Glutamatergic neuron (in vitro differentiated cells): ENCODE measurements around the gene BCS1L. TPM values are rescaled to one million over a fixed set of nuclear protein-coding genes. Genes with fewer than 3 reads are reported as not detected.

Experiments
- DNase-seq: peaks from one replicate; pipeline ENCODE4 v3.0.0; 2022
- H3K27ac Mint-ChIP-seq: one replicate; pipeline ENCODE4 v1.8.0; 2020; ENCODE audit warnings: mild to moderate bottlenecking, mixed read lengths, inconsistent platforms; ENCODE audit not compliant: unreplicated experiment
- H3K27me3 Mint-ChIP-seq: one replicate; pipeline ENCODE4 v1.8.0; 2020; ENCODE audit warnings: mild to moderate bottlenecking, moderate library complexity, mixed read lengths, inconsistent platforms; ENCODE audit not compliant: unreplicated experiment
- H3K36me3 Mint-ChIP-seq: one replicate; pipeline ENCODE4 v1.8.0; 2020; ENCODE audit warnings: mild to moderate bottlenecking, mixed read lengths, inconsistent platforms; ENCODE audit not compliant: unreplicated experiment
- H3K4me1 Mint-ChIP-seq: one replicate; pipeline ENCODE4 v1.8.0; 2020; ENCODE audit warnings: mild to moderate bottlenecking, low read depth, mixed read lengths, inconsistent platforms; ENCODE audit not compliant: unreplicated experiment
- H3K4me3 Mint-ChIP-seq: one replicate; pipeline ENCODE4 v1.8.0; 2020; ENCODE audit warnings: mild to moderate bottlenecking, mixed read lengths, inconsistent platforms; ENCODE audit not compliant: unreplicated experiment
- H3K9me3 Mint-ChIP-seq: one replicate; pipeline ENCODE4 v1.8.0; 2020; ENCODE audit warnings: mild to moderate bottlenecking, moderate library complexity, mixed read lengths, inconsistent platforms; ENCODE audit not compliant: unreplicated experiment
- CTCF ChIP-seq: fragments of 200-600 bp; sonication (generic); IDR thresholded peaks from one replicate; pipeline ENCODE4 v1.5.0; 2021; ENCODE audit not compliant: partially characterized antibody, unreplicated experiment
- total RNA-seq: library from RNA; stranded (reverse); fragmentation: NEBNext Ultra II Directional; extraction: Animal tissue kit (Norgen Biotek cat#: 25700); gene quantifications from one replicate; pipeline ENCODE4 v1.2.1, GENCODE V29; 2021; ENCODE audit not compliant: unreplicated experiment

The BCS1L gene
- total RNA-seq, 1 donor from 2014 or later, result 59.8 TPM

- Mint-ChIP-seq H3K36me3 (no peaks in the 10 kb centered on the region), H3K4me3 (peak overlapping the region; percentile 100), H3K9me3 (peaks cover 7% of the 10 kb centered on the region), H3K27ac (peak overlapping the region; percentile 83), H3K4me1 (peaks cover 6% of the 10 kb centered on the region), H3K27me3 (peaks cover 11% of the 10 kb centered on the region)
- DNase-seq, result peak; percentile 58
- peak; percentile 58 for TF ChIP-seq CTCF
These were observed 719 bp upstream of the BCS1L start for GRCh38 chr2:218658671-218659257.

- Mint-ChIP-seq H3K36me3 (peaks cover 3% of the 10 kb centered on the region), H3K27me3 (peaks cover 11% of the 10 kb centered on the region), H3K27ac (peak overlapping the region; percentile 83)
These were observed 490 bp downstream of the BCS1L start for GRCh38 chr2:218659988-218660358.

GRCh38 chr2:218662377-218662776 lies 2.9 kb downstream of the BCS1L start:
- no peak overlapping the region for H3K4me3 Mint-ChIP-seq
- peaks cover 6% of the 10 kb centered on the region for H3K4me1 Mint-ChIP-seq
- no peak for TF ChIP-seq CTCF
- DNase-seq, result no peak
- peaks cover 11% of the 10 kb centered on the region for H3K27me3 Mint-ChIP-seq
- no peak overlapping the region for H3K27ac Mint-ChIP-seq
- peaks cover 3% of the 10 kb centered on the region for H3K36me3 Mint-ChIP-seq
- H3K9me3 Mint-ChIP-seq, result peaks cover 10% of the 10 kb centered on the region

More at GRCh38 chr2:218659988-218660358, 490 bp downstream of the BCS1L start:
- DNase-seq, result no peak
- Mint-ChIP-seq H3K4me3 (peak overlapping the region; percentile 100), H3K9me3 (peaks cover 10% of the 10 kb centered on the region), H3K4me1 (peaks cover 6% of the 10 kb centered on the region)
- no peak for TF ChIP-seq CTCF

- DNase-seq, result no peak
- no peak overlapping the region for H3K4me3 Mint-ChIP-seq
- H3K36me3 Mint-ChIP-seq, result peaks cover 3% of the 10 kb centered on the region
- peaks cover 6% of the 10 kb centered on the region for H3K4me1 Mint-ChIP-seq
- peaks cover 11% of the 10 kb centered on the region for H3K27me3 Mint-ChIP-seq
- TF ChIP-seq CTCF, result no peak
- no peak overlapping the region for H3K27ac Mint-ChIP-seq
- H3K9me3 Mint-ChIP-seq, result peaks cover 10% of the 10 kb centered on the region
These were observed 3.3 kb downstream of the BCS1L start for GRCh38 chr2:218662827-218663226.

GRCh38 chr2:218663901-218664300 lies 4.4 kb downstream of the BCS1L start:
- no peak overlapping the region for H3K4me3 Mint-ChIP-seq
- no peak overlapping the region for H3K27ac Mint-ChIP-seq
- H3K27me3 Mint-ChIP-seq, result peaks cover 11% of the 10 kb centered on the region
- H3K36me3 Mint-ChIP-seq, result peaks cover 3% of the 10 kb centered on the region
- peaks cover 9% of the 10 kb centered on the region for H3K9me3 Mint-ChIP-seq
- no peak for DNase-seq
- TF ChIP-seq CTCF, result no peak
- H3K4me1 Mint-ChIP-seq, result peaks cover 6% of the 10 kb centered on the region
